ENCODE results near the gene STAP2. TPM values are rescaled to one million over a fixed set of nuclear protein-coding genes. Genes with fewer than 3 reads are reported as not detected.

The STAP2 gene
- total RNA-seq, 2 experiments from 2014 or later: 8.8 to 9.6 TPM

GRCh38 chr19:4374498-4375163 is 36.0 kb upstream of the STAP2 start:
- no peak overlapping the region for H3K27ac Mint-ChIP-seq
- peaks cover 76% of the 10 kb centered on the region for H3K4me1 Mint-ChIP-seq
- CTCF ChIA-PET: interaction anchor here (0.9 to 7.2 kb wide), 4 partner anchors 24 to 32 kb away, joined by 3 to 27 read pairs (median 5); partner anchors contain the start of genes CHAF1A, MPND and SH3GL1
- ATAC-seq (no peak), DNase-seq (no peak)
- no peaks in the 10 kb centered on the region for H3K9me3 Mint-ChIP-seq (ENCODE audit: low read depth)
- peaks cover 4% of the 10 kb centered on the region for H3K36me3 Mint-ChIP-seq
- H3K4me3 Mint-ChIP-seq: no peak overlapping the region
- H3K27me3 Mint-ChIP-seq: no peaks in the 10 kb centered on the region

GRCh38 chr19:4373601-4374497 is 35.2 kb upstream of the STAP2 start:
- no peak for DNase-seq
- Mint-ChIP-seq H3K27ac (no peak overlapping the region), H3K36me3 (peaks cover 2% of the 10 kb centered on the region), H3K27me3 (no peaks in the 10 kb centered on the region), H3K4me3 (no peak overlapping the region), H3K4me1 (peaks cover 74% of the 10 kb centered on the region), H3K9me3 (ENCODE audit: low read depth) (no peaks in the 10 kb centered on the region)
- CTCF ChIA-PET: interaction anchor here (0.9 to 7.2 kb wide), 4 partner anchors 25 to 31 kb away, joined by 3 to 27 read pairs (median 5); partner anchors contain the start of genes CHAF1A, MPND and SH3GL1
- no peak for ATAC-seq

GRCh38 chr19:4373013-4373367 is 34.4 kb upstream of the STAP2 start:
- H3K4me1 Mint-ChIP-seq: peaks cover 80% of the 10 kb centered on the region
- no peak for DNase-seq
- H3K27ac Mint-ChIP-seq: no peak overlapping the region
- no peak for ATAC-seq
- CTCF ChIA-PET: interaction anchor here (1.2 to 7.2 kb wide), 2 partner anchors 28 to 385 kb away, joined by 3 to 27 read pairs; partner anchors contain the start of gene SH3GL1
- H3K9me3 Mint-ChIP-seq (ENCODE audit: low read depth): no peaks in the 10 kb centered on the region
- no peaks in the 10 kb centered on the region for H3K27me3 Mint-ChIP-seq
- no peak overlapping the region for H3K4me3 Mint-ChIP-seq
- peaks cover 2% of the 10 kb centered on the region for H3K36me3 Mint-ChIP-seq

- peaks cover 82% of the 10 kb centered on the region for H3K4me1 Mint-ChIP-seq
- no peak for DNase-seq
- H3K27me3 Mint-ChIP-seq: no peaks in the 10 kb centered on the region
- no peaks in the 10 kb centered on the region for H3K9me3 Mint-ChIP-seq (ENCODE audit: low read depth)
- H3K36me3 Mint-ChIP-seq: peaks cover 2% of the 10 kb centered on the region
- H3K27ac Mint-ChIP-seq: no peak overlapping the region
- H3K4me3 Mint-ChIP-seq: no peak overlapping the region
- ATAC-seq: no peak
- CTCF ChIA-PET: interaction anchor here (1.1 to 7.2 kb wide), 4 partner anchors 20 to 385 kb away, joined by 3 to 27 read pairs (median 12); partner anchors contain the start of gene SH3GL1
Measured at GRCh38 chr19:4372165-4373012, 33.8 kb upstream of the STAP2 start.

GRCh38 chr19:4371247-4372164 is 32.9 kb upstream of the STAP2 start:
- Mint-ChIP-seq H3K9me3 (ENCODE audit: low read depth) (no peaks in the 10 kb centered on the region), H3K4me3 (peak overlapping the region; percentile 35), H3K27me3 (no peaks in the 10 kb centered on the region), H3K27ac (peak overlapping the region; percentile 65), H3K36me3 (peaks cover 6% of the 10 kb centered on the region), H3K4me1 (peaks cover 75% of the 10 kb centered on the region)
- CTCF ChIA-PET: interaction anchor here (1.1 to 7.2 kb wide), 4 partner anchors 19 to 384 kb away, joined by 3 to 27 read pairs (median 12); partner anchors contain the start of gene SH3GL1
- no peak for DNase-seq
- no peak for ATAC-seq

GRCh38 chr19:4370418-4371041 is 31.9 kb upstream of the STAP2 start:
- no peak for ATAC-seq
- CTCF ChIA-PET: interaction anchor here (0.7 to 7.2 kb wide), 12 partner anchors 10 to 124 kb away, joined by 3 to 34 read pairs (median 10); partner anchors contain the start of genes CHAF1A, MPND, SH3GL1 and YJU2
- no peaks in the 10 kb centered on the region for H3K9me3 Mint-ChIP-seq (ENCODE audit: low read depth)
- peak overlapping the region; percentile 93 for H3K27ac Mint-ChIP-seq
- peaks cover 65% of the 10 kb centered on the region for H3K4me1 Mint-ChIP-seq
- DNase-seq: no peak
- H3K36me3 Mint-ChIP-seq: peaks cover 7% of the 10 kb centered on the region
- no peaks in the 10 kb centered on the region for H3K27me3 Mint-ChIP-seq
- H3K4me3 Mint-ChIP-seq: peak overlapping the region; percentile 66

GRCh38 chr19:4369888-4370260 is 31.2 kb upstream of the STAP2 start:
- peak; percentile 89 for DNase-seq
- Mint-ChIP-seq H3K27me3 (no peaks in the 10 kb centered on the region), H3K36me3 (peaks cover 7% of the 10 kb centered on the region), H3K9me3 (ENCODE audit: low read depth) (no peaks in the 10 kb centered on the region), H3K27ac (peak overlapping the region; percentile 93), H3K4me1 (peaks cover 60% of the 10 kb centered on the region), H3K4me3 (peak overlapping the region; percentile 66)
- peak; percentile 80 for ATAC-seq
- CTCF ChIA-PET: interaction anchor here (0.7 to 3.1 kb wide), 11 partner anchors 10 to 123 kb away, joined by 3 to 34 read pairs (median 9); partner anchors contain the start of genes CHAF1A, MPND, SH3GL1 and YJU2

GRCh38 chr19:4369109-4369887 is 30.7 kb upstream of the STAP2 start:
- Mint-ChIP-seq H3K4me3 (peak overlapping the region; percentile 66), H3K36me3 (peaks cover 7% of the 10 kb centered on the region), H3K27me3 (no peaks in the 10 kb centered on the region), H3K27ac (peak overlapping the region; percentile 93), H3K4me1 (peaks cover 57% of the 10 kb centered on the region), H3K9me3 (ENCODE audit: low read depth) (no peaks in the 10 kb centered on the region)
- DNase-seq: peak; percentile 91
- peak; percentile 75 for ATAC-seq
- CTCF ChIA-PET: interaction anchor here (1.0 to 3.1 kb wide), 14 partner anchors 11 to 215 kb away, joined by 3 to 34 read pairs (median 9); partner anchors contain the start of genes CHAF1A, MPND, SH3GL1 and YJU2

- H3K36me3 Mint-ChIP-seq: peaks cover 7% of the 10 kb centered on the region
- CTCF ChIA-PET: interaction anchor here (0.8 to 2.4 kb wide), 7 partner anchors 10 to 101 kb away, joined by 3 to 16 read pairs (median 7); partner anchors contain the start of genes MPND and SH3GL1
- no peaks in the 10 kb centered on the region for H3K27me3 Mint-ChIP-seq
- no peak for ATAC-seq
- no peaks in the 10 kb centered on the region for H3K9me3 Mint-ChIP-seq (ENCODE audit: low read depth)
- H3K4me3 Mint-ChIP-seq: peak overlapping the region; percentile 66
- peaks cover 50% of the 10 kb centered on the region for H3K4me1 Mint-ChIP-seq
- no peak for DNase-seq
- peak overlapping the region; percentile 93 for H3K27ac Mint-ChIP-seq
Measured at GRCh38 chr19:4368128-4368820, 29.6 kb upstream of the STAP2 start.

- peaks cover 49% of the 10 kb centered on the region for H3K4me1 Mint-ChIP-seq
- H3K4me3 Mint-ChIP-seq: no peak overlapping the region
- H3K27ac Mint-ChIP-seq: peak overlapping the region; percentile 93
- DNase-seq (no peak), ATAC-seq (no peak)
- CTCF ChIA-PET: interaction anchor here (1.4 to 1.7 kb wide), 3 partner anchors 15 to 100 kb away, joined by 7 to 16 read pairs (median 8); partner anchors contain the start of gene SH3GL1
- no peaks in the 10 kb centered on the region for H3K27me3 Mint-ChIP-seq
- peaks cover 7% of the 10 kb centered on the region for H3K36me3 Mint-ChIP-seq
- H3K9me3 Mint-ChIP-seq (ENCODE audit: low read depth): no peaks in the 10 kb centered on the region
Measured at GRCh38 chr19:4367781-4368127, 29.1 kb upstream of the STAP2 start.
